ENCODE measurements around the gene ABCA4.

- no peak for TF ChIP-seq ZNF555 (tag by site-specific recombination; conservative IDR thresholded peaks at IDR 0.05)
- no peak for TF ChIP-seq ZNF561 (tag by site-specific recombination; IDR thresholded peaks at IDR 0.05; ENCODE audit: borderline replicate concordance)
These were observed 26.4 kb downstream of the ABCA4 start for GRCh38 chr1:94094469-94095111.

All from HEK293 (cell line).